Epidermal melanocyte (primary cell): Measurements from ENCODE around the gene BBX.
"Not testable (repeated sequence)": the region's sequence is repeated elsewhere in the genome, so short reads cannot be mapped to it uniquely, and the experiment has no call there.

Experiments
- DNase-seq: peaks from one replicate; pipeline ENCODE4 v3.0.0; 2011; ENCODE audit warnings: low spot score; ENCODE audit not compliant: insufficient read length

BBX gene

GRCh38 chr3:107542665-107543064 is 19.9 kb downstream of the BBX start:
- no peak for DNase-seq

GRCh38 chr3:107543666-107544065 is 20.9 kb downstream of the BBX start:
- DNase-seq = no peak

GRCh38 chr3:107545680-107546120 is 22.9 kb downstream of the BBX start:
- DNase-seq = no peak

GRCh38 chr3:107548601-107549000 is 25.8 kb downstream of the BBX start:
- DNase-seq = no peak

GRCh38 chr3:107555359-107555758 is 32.6 kb downstream of the BBX start:
- no peak for DNase-seq

GRCh38 chr3:107557743-107558142 is 35.0 kb downstream of the BBX start:
- no peak for DNase-seq

GRCh38 chr3:107560166-107560565 is 37.4 kb downstream of the BBX start:
- no peak for DNase-seq

- no peak for DNase-seq
Measured at GRCh38 chr3:107561980-107562379, 39.2 kb downstream of the BBX start.

GRCh38 chr3:107562969-107563529 is 40.3 kb downstream of the BBX start:
- DNase-seq = no peak

GRCh38 chr3:107565244-107565643 is 42.5 kb downstream of the BBX start:
- DNase-seq = not testable (repeated sequence)

- DNase-seq = not testable (repeated sequence)
Measured at GRCh38 chr3:107571089-107571488, 48.3 kb downstream of the BBX start.

- DNase-seq = not testable (repeated sequence)
Measured at GRCh38 chr3:107571492-107571891, 48.7 kb downstream of the BBX start.

GRCh38 chr3:107574650-107575049 is 51.9 kb downstream of the BBX start:
- no peak for DNase-seq

GRCh38 chr3:107578091-107578490 is 55.3 kb downstream of the BBX start:
- DNase-seq = no peak

GRCh38 chr3:107578523-107578922 is 55.8 kb downstream of the BBX start:
- no peak for DNase-seq

- DNase-seq = no peak
Measured at GRCh38 chr3:107579371-107579770, 56.6 kb downstream of the BBX start.

- DNase-seq = no peak
Measured at GRCh38 chr3:107581230-107581629, 58.5 kb downstream of the BBX start.

- DNase-seq = no peak
Measured at GRCh38 chr3:107588217-107588616, 65.5 kb downstream of the BBX start.

GRCh38 chr3:107589454-107589853 is 66.7 kb downstream of the BBX start:
- DNase-seq = no peak

GRCh38 chr3:107590786-107591185 is 68.0 kb downstream of the BBX start:
- DNase-seq = no peak

GRCh38 chr3:107592073-107592472 is 69.3 kb downstream of the BBX start:
- no peak for DNase-seq

GRCh38 chr3:107594870-107595269 is 72.1 kb downstream of the BBX start:
- no peak for DNase-seq

- no peak for DNase-seq
Measured at GRCh38 chr3:107596639-107597038, 73.9 kb downstream of the BBX start.
